ENCODE data around the gene XRCC4.
"Not testable (repeated sequence)": the region's sequence is repeated elsewhere in the genome, so short reads cannot be mapped to it uniquely, and the experiment has no call there.

The XRCC4 gene

DNA sequence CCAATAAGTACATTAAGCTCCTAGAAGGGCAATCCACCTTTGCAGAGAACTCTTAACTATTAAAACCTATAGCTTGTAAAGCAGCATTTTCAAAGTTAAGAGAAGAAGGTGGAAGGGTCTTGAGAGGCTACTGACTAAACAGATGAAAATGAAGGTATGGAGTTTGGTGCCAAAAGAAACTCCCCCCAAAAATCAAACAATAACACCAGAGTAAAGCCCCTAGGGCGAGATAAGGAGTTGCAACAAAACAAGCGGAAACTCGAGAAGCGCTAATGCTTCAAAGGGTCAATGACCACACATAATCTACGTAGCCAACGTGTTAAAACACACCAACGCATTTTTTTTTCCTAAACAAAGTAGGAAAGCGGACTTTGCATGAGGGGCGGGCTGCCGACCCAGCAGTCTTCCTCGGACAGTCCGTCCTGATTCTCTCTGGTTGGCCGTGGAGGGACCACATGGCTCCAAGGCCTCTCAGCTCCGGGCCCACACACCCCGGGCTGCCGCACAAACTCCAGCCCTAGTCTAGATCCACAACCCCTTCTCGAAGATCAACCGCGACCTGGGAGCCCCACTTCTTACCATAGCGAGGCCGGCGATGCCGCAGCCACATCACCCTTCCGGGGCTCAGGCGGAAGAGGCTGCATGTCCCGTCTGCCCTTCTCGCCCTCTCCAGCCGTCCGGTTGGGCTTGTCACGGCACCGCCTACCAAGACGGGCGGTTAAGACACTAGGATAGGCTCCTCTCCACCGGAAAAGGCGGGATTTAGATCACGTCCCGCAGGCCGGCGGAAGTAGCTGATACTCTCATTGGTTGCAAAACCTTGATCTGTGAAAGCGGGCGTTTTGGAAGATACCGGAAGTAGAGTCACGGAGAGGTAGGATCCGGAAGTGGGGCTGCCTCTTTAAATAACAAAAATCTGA, at the start of gene XRCC4, which contains the start of gene TMEM167A:
Gene XRCC4, plus strand, starts transcription at position 806 of the 920 bp plus-strand sequence. CDS start 27,373 bp downstream, outside the sequence.
Gene TMEM167A, minus strand, starts transcription at position 653 of the 920 bp plus-strand sequence. Its CDS starts 71 bp downstream, at position 582.
- peak; percentile 100 for DNase-seq (ENCODE audit: low spot score)

DNA sequence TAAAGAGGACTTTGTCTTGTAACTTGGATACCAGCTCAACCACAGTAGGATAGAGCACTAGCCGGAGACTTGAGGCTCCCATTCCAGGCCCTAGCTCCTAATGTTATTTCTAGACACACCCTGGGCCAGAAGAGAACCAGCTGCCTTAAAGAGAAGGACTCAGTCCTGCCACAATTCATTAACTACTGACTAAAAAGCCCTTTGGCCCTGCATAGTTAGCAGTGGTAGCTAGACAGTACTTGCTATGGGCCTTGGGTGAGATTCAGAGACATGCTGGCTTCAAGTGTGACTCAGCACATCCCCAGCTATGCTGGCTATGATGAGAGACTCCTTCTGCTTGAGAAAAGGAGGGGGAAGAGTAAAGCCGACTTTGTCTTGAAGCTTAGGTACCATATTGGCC, 47.4 kb upstream of the XRCC4 start:
- DNase-seq (ENCODE audit: low spot score): no peak

DNA sequence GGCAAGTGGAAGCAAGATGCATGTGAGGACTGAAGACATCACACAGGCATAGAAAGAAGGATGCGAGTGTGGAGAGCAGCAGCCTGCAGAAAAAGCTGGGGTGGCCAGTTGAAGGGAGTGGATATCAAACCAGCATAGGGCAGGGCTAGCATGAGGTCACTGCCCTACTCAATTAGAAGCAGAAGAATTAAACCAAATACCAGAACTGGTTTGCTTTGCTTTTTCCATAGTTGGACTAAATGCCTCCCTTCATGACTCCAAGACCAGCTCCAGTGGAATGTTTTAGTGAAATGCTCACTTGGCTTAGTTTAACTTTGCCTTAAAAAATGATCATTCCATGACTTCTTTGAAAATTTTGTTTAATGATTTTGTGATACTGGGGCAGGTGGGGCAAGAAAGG, 46.0 kb upstream of the XRCC4 start:
- no peak for DNase-seq (ENCODE audit: low spot score)

DNA sequence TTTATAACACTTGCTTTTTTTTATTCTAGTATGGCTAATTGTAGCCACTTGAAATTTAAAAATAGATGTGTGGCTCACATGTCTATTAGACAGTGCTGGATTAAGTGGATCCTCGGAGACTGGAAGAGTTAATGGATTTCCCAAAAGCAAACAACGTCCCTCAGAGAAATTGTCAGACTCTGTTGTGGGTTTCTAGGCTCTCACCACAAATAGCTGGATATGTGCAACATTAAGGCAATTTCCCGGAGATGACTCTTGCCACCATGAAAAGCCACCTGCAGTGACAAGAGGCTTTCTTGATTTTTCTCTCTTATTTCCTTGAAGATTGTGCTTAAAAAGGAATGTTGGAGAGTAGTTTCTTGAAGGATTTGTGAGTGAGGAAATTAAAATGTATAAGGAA, 43.3 kb upstream of the XRCC4 start:
- DNase-seq (ENCODE audit: low spot score): no peak

DNA sequence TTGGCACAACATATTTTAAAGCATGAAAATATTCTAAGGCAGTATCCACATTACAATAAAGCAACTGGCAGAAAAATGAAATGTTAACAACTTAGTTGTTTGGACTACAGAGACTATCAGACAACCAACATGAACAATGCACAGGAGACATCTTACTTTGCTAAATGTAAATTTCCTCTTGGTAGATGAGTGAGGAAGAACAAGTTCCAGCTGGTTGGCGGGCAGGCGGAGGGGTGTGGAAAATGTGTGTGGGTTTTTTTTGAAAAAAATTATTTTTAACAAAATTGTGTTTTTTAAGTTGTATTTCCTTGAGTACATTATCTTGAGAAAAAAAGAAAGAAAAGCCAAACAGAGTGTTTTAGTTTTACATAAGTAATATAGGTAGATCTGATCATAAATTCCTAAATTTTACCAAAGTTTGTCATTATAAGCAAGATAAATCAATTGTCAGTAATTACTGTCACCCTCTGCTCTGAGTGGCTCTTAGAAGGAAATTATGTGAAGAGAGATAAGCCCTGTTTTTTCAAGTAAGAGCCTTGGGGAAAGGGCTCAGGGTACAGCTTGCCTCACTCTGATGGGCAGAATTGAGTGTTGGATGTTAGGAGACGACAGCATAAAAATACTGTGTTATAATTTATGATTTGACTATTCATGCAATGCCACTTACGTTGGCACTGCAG, 42.7 kb upstream of the XRCC4 start:
- no peak for DNase-seq (ENCODE audit: low spot score)

DNA sequence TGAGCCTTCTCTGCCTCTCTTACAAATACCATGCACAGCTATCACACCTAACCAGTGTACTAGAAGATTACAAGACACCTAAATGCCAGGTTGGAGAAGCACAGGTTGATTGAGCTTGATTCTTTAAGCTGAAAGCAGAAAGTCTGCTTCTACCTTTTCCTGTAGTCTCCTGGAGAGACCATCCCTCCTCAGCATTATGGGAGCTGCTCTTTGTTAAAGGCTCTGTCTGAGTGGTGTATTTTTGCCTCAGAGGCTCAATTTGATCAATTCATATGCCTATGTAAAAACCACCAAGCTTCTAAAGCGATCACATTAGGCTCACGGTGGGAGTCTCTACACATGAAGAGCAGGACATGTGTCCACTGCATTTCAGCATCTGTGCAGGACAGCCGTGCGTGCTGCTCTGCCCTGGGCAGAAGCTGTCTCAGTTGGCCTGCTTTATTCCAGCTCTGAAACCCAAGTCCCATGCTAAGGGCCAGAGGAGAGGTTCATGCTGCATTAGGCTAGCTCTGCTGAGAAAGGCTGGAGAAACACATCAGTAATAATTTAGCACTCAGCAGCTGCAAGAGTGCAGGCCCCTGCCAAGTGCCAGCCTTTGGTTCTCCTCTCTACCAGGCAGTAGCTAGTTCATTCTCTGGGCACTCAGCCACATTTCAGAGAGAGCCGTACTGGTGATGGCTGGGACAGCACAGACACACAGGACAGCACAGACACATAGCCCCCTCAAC, 41.8 kb upstream of the XRCC4 start:
- peak; percentile 71 for DNase-seq (ENCODE audit: low spot score)

DNA sequence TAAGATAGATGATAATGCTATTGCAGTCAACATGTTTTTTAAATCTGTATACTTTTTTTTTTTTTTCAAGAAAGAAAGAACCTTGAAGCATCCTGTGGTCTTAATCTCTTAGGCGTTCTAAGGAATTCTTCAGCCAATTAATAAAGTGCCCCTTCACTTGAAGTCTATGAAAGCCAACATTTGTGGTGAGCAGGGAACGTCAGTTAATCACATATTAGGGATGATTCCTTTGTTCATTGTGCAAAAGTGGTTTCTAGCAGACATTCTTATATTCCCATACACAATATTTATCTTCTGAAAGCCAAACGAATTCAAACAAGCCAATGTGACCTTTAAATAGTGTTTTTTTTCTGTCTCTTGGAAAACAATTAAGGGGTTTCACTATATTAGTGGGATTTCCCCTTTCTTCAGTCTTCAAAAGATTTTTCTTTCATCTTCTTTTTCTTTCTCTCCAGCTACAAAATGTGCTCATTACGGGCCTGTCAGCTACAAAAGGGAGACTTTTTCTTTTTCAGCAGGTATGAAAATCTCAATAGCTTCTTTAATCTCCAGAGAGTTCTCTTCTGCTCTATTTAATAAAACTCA, 40.3 kb upstream of the XRCC4 start:
- DNase-seq (ENCODE audit: low spot score): no peak

DNA sequence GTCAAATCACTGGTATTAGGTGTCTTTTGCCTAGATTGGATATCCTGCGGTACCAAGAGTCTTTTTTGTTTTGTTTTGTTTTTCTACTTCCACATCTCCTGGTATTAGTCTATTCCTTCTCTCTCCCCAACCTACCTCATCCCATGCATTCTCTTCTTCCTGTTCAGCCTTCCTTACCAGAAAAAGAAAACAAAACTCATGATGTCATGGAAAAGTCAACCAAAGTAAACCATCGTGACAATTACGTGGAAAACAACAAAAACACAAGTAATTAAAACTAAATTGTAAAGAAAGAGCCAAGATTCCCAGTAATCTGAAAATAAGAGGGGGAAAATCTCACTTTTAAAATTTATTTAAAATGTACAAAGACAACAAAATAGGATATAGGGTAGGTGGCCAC, 38.4 kb upstream of the XRCC4 start:
- DNase-seq (ENCODE audit: low spot score): no peak

DNA sequence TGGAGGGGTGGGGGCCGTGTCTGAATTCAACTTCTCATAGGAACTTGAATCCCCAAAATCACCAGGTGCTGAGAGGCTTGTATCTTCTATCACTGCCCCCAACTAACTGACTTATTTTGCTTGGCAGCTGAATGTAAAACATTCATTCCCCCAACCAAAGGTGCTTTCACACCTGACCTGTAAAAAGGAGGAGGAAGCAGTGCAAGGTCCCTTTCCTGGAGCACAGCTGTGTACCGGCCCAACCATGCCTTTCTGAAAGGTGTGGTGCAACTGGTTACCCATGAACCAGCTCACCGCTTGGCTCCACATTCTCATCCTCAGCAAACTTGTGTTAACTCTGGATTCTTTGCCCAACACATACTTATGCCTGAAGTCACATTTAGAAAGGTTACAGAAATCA, 34.8 kb upstream of the XRCC4 start:
- DNase-seq (ENCODE audit: low spot score): no peak

DNA sequence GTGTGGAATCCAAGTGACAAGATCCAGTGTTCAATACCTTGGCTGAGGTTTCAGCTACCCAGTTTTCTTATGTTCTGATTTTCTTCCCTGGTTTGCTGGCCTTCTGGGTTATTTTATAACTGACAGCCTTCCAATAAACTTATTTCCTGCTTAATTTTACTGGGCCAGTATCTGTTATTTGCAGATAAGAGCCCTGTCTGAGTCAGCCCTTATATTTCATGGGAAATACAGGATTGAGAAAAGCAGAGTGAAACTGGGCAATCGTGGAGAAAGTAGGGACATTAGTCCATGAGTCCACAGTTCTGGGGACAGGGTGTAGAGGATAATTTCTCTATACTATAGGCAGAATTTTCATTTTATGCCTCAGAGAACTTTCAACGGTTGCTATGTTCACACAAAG, 32.4 kb upstream of the XRCC4 start:
- DNase-seq (ENCODE audit: low spot score): no peak

DNA sequence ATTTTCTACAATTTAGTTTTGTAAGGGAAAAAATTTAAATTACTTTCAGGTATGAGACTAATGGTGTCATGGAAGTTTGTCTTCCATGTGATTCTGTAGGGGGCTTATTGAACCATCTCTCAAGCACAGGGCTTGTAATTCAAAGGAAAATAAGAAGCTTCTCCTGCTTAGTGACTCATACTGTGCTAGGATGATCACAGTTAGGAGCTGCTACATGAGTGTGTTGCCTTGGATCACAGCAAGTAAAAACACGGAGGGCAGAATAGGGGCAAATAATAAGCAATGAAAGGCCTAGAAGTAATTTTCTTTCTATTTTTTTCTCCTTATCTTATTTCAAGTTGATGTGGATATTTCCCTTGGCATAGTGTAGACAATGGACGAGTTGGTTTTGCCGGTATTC, 29.1 kb upstream of the XRCC4 start:
- DNase-seq (ENCODE audit: low spot score): no peak

DNA sequence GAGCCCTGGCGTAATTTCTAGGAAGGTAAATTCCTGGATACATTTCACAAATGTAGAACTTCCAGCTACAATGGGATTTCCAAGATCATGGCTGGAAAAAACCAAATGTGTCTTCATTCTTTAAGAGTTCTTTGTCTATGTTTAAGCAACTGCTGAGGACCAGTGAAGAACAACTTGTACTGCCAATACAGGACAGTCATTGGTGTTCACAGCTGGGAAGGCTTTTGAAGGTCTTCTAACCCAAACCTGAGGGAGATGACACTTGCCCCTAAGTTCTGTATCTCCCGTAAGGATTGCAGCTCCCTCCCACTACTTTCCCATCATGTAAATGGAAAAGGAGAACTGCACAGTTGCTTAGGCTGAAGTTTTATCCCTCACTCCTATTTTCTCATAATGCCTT, 28.5 kb upstream of the XRCC4 start:
- no peak for DNase-seq (ENCODE audit: low spot score)

DNA sequence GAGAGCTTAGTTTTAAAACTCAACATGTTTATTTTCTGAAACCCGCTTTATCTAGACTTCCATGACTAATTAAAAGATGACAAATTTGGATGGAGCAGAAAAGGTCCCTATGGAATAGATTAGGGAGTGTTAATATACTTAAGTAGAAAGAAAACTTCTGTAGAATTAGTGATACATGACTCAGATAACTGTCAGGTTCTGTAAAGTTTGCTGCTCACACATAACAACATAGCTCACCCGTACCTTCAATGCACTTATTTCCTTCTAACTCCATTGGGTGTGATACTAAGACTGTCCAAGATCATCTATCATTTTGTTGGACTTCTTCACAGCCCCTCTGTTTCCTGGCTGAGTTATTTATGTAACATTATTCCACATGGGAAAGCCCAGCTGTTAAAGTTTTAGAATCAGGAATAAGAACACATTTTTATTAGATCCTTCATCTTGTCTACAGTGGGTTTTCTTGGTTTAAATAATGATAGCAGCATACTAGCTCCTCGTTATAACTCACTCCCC, 27.9 kb upstream of the XRCC4 start:
- DNase-seq (ENCODE audit: low spot score): no peak

DNA sequence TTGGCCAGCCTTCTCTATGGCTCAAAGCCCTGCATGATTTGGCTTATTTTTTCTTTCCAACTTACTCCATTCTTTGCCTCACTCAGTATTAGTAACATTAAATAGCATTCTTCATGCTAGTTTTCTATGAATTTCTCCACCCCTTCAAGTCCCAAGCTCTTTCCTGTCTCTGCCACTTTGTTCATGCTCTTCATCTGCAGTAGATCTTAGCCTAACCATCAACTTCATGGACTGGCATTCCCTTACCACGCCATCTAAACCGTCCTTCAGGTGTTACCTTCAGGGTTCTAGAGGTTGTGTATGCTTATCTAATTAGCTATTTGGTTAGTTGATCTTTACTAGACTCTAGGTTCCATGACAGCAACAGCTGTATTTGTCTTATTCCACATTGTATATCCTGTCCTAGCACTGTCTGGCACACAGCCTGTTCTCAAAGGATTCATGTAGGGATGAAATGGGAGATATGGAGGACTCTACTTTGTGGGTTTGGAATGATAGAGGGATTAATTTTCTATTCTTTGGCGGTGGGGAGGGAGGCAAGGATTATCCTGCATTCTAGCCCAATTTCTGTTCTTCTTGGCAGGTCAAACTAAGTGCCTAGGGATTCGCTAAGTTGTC, 26.5 kb upstream of the XRCC4 start:
- DNase-seq (ENCODE audit: low spot score): no peak

DNA sequence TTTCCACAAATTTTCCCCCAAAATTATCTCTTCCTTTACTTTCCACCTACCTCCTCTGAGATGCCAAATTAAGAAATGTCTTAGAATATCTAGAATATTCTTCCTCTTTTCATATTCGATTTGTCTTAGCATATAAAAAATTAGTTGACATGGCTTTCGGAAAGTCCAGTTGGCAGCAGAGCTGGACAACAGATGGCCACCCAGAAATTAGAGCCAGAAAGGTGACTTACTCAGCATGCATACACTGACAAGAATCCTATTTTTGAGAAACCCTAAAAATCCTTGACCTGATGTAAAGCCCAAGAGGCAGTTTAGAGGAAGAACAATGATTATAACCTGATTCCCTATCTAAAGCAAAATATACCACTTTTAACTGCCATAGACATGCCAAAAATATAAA, 22.2 kb upstream of the XRCC4 start:
- DNase-seq (ENCODE audit: low spot score): peak; percentile 82

DNA sequence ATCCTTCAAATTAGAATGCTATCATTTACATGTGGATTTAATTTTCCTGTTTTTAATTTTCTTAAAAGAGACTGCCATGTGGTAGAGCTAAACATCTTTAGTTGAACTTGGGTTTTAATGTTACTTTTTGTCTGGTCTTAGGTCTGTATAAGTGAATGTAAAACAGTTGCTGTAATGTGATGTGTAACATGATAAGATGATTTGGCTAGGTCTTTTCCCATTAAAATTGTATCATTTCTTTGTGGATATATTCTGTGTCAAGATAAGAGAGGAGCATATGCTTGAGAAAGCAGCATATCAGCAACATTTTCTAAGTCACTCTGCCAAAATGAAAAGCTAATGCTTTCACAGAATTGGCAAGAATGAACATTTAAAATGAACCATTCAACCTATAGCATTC, 18.6 kb upstream of the XRCC4 start:
- DNase-seq (ENCODE audit: low spot score): no peak

DNA sequence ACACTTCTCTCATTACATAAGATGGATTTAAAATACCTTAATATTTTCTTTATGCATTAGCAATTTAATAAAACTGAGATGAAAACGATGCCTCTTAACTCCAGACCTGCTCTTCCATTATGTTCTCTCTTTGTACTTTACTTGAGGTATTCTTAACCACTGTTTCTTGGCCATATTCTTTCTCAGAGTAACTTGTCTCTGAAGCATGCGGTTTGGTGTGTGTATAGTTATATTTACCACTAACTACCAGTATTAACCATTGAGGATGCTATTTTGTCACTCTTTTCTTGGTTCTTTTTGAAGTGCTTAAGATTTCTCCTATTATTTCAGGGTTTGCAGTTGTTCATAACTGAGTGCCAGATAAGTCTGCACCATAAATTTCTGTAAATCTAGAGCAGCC, 18.0 kb upstream of the XRCC4 start:
- DNase-seq (ENCODE audit: low spot score): no peak

DNA sequence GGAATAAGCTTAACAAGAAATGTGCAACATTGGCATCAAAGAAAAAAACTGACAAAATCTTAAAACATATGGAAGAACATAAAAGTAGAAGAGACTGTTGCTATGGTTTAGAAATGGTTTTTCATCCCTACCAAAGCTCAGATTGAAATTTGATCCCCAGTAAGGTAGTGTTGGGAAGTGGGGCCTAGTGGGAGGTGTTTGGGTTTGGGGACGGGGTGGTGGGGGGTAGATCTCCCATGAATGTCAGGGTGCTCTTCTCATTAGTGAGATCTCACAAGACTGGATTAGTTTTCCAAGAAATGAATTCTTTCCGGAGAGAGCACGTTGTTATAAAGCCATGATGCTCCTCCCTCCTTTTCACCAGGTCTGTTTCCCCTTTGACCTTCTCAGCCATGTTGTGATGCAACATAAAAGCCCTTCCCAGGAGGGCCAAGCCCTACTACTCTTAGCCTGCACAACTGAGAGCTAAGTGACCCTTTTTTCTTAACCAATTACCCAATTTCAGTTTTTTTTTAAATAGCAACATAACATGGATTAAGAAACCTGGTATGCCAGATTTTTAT, 10.7 kb upstream of the XRCC4 start:
- no peak for DNase-seq (ENCODE audit: low spot score)

DNA sequence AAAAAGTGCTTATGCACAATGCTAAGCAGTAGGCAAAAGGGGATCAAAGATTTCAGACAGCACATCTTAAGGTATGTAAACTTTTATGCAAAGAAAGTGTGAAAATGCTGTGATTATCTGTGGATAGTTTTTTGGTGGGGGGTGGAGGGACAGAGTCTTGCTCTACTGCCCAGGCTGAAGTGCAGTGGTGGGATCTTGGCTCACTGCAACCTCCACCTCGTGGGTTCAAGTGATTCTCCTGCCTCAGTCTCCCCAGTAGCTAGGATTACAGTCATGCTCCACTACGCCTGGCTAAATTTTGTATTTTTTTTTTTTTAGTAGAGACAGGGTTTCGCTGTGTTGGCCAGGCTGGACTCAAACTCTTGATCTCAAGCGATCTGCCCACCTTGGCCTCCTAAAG, 10.0 kb upstream of the XRCC4 start:
- not testable (repeated sequence) for DNase-seq (ENCODE audit: low spot score)

DNA sequence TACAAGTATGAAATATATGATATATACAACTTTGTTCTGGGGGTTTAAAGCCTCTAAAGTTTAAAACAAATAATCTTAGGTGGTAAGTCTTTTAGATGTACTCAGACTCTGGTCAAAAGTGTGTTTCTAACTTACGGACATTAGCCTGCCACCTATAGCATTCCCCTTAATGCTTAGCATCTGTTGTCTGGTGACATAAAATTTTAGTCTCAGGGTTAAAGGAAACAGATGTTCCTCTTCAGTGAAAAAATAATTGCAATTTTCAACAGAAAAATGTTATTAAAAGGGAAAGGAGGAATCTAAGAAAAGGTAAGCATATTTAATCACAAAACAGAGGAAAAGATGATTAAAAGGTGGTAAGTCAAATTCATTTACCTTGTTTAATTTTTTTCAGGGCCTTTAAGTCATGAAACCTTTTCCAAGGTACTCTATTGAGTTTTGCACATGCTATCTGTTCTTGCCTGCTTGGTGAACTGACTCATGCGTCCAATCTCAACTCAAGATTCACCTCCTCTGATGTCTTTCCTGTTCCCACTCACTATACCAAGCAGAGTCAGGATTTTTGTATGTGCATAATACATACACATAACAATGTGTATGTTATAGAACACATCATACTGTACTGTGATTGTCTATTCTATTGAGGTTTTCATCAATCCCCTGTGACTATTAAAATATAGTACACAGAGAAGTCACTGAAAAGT, 8.1 kb upstream of the XRCC4 start:
- DNase-seq (ENCODE audit: low spot score): no peak
